Memory B cell (primary cell): ENCODE measurements around the gene RREB1.

Experiments
- ATAC-seq: fragments of 150-1000 bp; cut with Tn5 transposase; 2 replicates; pipeline ENCODE4 v1.10.0; 2021; ENCODE audit warnings: low read depth, mild to moderate bottlenecking, moderate library complexity
- DNase-seq, 2 donors: peaks; one replicate each; pipeline ENCODE4 v3.0.0; 2022; ENCODE audit warnings: low spot score in 2 of 2
- H3K27ac Mint-ChIP-seq: one replicate; pipeline ENCODE4 v1.8.0; 2022; ENCODE audit warnings: mild to moderate bottlenecking, moderate library complexity, mixed read lengths
- H3K27me3 Mint-ChIP-seq: one replicate; pipeline ENCODE4 v1.8.0; 2022; ENCODE audit warnings: mixed read lengths
- H3K36me3 Mint-ChIP-seq: one replicate; pipeline ENCODE4 v1.8.0; 2022; ENCODE audit warnings: mild to moderate bottlenecking, mixed read lengths
- H3K4me1 Mint-ChIP-seq: one replicate; pipeline ENCODE4 v1.8.0; 2022; ENCODE audit warnings: mixed read lengths
- H3K4me3 Mint-ChIP-seq: one replicate; pipeline ENCODE4 v1.8.0; 2022; ENCODE audit warnings: mild to moderate bottlenecking, moderate library complexity, mixed read lengths
- H3K9me3 Mint-ChIP-seq: one replicate; pipeline ENCODE4 v1.8.0; 2022; ENCODE audit warnings: mixed read lengths

Gene RREB1

GRCh38 chr6:7107578-7108195 is at the start of gene RREB1:
Gene RREB1 (plus strand): TSS chr6:7107961. CDS start chr6:7181912, 73,951 bp downstream.
- ATAC-seq (peak; percentile 56), DNase-seq (peak; percentile 38 to 65)
- H3K27me3 Mint-ChIP-seq: no peaks in the 10 kb centered on the region
- peaks cover 23% of the 10 kb centered on the region for H3K4me1 Mint-ChIP-seq
- H3K9me3 Mint-ChIP-seq: no peaks in the 10 kb centered on the region
- peak within 1 kb of the TSS; percentile 92 for H3K4me3 Mint-ChIP-seq
- H3K27ac Mint-ChIP-seq: peak within 1 kb of the TSS; percentile 83
- H3K36me3 Mint-ChIP-seq: no peaks in the 10 kb centered on the region

GRCh38 chr6:7058250-7058923 is 49.4 kb upstream of the RREB1 start:
- ATAC-seq: no peak
- Mint-ChIP-seq H3K4me1 (peaks cover 9% of the 10 kb centered on the region), H3K36me3 (no peaks in the 10 kb centered on the region), H3K4me3 (no peak overlapping the region), H3K9me3 (no peaks in the 10 kb centered on the region), H3K27ac (no peak overlapping the region), H3K27me3 (no peaks in the 10 kb centered on the region)
- DNase-seq: no peak

DNA sequence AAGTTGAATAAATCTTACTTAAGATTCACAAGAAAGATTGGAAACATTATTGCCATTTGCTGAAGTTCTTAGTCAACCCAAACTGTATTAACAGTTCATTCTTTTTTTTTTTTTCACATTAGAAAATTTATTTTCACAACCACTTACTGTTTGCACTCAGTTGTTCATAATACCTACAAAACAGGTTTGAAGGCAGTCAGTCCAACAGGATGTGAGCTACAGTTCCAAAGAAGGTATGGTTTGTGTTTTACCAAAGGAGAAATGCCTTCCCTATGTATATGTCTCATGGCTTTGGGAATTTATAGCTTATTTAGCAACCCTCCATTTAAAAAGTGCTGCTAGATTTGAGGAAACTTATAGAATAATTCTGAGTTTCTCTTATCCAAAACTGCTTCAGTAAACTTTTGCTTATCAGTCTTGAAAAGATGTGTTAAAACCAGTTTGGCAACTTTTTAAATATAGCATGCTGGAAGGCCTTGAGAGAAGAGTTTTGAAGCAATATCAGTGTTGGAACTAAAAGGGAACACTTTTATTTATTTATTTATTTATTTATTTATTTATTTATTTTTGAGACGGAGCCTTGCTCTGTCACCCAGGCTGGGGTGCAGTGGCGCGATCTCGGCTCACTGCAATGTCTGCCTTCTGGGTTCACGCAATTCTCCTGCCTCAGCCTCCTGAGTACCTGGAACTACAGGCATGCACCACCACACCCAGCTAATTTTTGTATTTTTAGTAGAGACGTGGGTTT is 46.8 kb upstream of the RREB1 start:
- Mint-ChIP-seq H3K4me1 (peaks cover 9% of the 10 kb centered on the region), H3K36me3 (no peaks in the 10 kb centered on the region), H3K27me3 (no peaks in the 10 kb centered on the region), H3K27ac (no peak overlapping the region), H3K4me3 (no peak overlapping the region), H3K9me3 (no peaks in the 10 kb centered on the region)
- no peak for ATAC-seq
- no peak for DNase-seq

DNA sequence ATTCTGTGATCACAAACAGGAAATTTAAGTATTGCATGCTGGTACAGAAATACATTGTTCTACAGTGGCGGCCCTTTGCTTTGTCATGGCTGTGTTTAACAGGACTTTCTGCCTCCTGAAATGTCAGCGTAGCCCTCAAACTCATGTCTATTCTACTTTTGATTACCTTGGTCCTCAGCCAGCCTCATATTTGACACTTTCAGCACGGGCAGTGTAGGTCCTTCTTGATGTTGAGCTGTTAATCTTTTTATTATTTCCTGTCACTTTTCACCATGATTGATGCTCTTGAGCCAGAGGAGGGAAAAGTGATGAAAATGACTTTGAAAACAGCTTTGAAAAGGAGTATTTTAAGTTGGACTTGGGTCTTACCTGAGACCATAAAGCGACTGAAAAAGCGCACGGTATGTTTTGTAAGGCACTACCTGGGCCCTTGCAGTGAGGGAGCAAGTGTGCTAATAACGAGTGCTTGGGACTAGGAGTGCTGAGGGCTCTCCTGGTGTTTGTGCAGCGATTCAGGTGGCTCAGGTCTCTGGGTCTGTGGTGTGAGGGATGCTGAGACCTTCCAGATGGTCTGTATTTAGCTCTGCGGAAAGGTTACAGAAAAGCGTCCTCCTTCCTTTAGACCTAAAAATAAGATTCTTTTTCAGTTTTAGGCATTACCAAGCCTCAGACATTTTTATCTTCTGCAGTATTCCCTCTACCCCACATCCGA is 45.2 kb upstream of the RREB1 start:
- Mint-ChIP-seq H3K4me3 (no peak overlapping the region), H3K36me3 (no peaks in the 10 kb centered on the region), H3K27ac (no peak overlapping the region), H3K9me3 (no peaks in the 10 kb centered on the region), H3K27me3 (no peaks in the 10 kb centered on the region), H3K4me1 (no peaks in the 10 kb centered on the region)
- ATAC-seq: no peak
- DNase-seq: no peak

GRCh38 chr6:7067305-7067704 is 40.5 kb upstream of the RREB1 start:
- ATAC-seq (no peak), DNase-seq (no peak)
- Mint-ChIP-seq H3K9me3 (no peaks in the 10 kb centered on the region), H3K27ac (no peak overlapping the region), H3K4me3 (no peak overlapping the region), H3K27me3 (no peaks in the 10 kb centered on the region), H3K4me1 (no peaks in the 10 kb centered on the region), H3K36me3 (no peaks in the 10 kb centered on the region)

DNA sequence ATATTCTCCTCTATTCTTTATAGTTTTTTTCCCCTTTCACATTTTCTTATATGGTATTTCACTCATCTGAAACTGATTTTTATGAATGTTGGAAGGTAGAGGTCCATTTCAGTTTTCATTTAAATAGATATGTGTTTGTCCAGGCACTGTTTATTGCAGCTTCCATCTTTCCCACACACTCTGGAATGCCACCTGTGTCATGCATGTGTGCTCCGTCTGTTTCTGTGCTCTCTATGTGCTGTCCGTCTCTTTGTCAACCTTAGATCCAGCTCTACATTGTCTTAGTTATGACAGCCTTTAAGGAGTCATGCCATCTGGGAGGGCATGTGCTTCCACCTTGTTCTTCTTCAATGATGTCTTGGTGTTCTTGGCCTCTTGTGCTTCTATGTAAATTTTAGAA is 36.4 kb upstream of the RREB1 start:
- ATAC-seq: no peak
- Mint-ChIP-seq H3K27me3 (no peaks in the 10 kb centered on the region), H3K9me3 (no peaks in the 10 kb centered on the region), H3K4me1 (peaks cover 3% of the 10 kb centered on the region), H3K27ac (no peak overlapping the region), H3K36me3 (no peaks in the 10 kb centered on the region), H3K4me3 (no peak overlapping the region)
- no peak for DNase-seq

DNA sequence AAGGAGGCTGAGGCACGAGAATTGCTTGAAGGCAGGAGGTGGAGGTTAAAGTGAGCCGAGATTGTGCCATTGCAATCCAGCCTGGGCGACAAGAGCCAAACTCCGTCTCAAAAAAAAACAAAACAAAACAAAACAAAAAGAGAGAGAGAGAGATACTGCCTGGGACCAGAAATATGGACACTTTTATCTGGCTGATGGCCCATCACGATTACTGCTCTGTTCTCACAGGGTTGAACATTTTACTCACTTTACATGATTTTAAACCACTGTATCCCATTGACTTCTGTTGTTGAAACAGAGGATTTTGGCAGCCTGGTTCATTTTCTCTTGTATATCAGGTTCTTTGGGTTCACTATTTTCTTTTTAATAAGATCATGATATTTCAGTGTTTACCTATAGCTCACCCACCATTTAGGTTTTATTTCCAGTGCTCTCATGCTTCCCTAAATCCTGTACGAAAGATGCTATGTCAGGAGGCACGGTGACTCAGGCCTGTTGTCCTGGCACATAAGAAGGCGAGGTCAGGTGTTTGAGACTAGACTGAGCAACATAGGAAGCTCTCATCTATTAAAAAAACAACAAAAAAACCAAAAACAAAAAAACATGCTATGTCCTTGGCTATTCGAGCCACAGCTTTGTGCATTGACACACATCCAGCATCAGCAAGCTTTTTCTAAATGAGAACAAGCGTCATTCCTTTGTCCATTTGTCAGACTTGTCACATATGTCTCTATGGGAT is 34.5 kb upstream of the RREB1 start:
- ATAC-seq (no peak), DNase-seq (no peak)
- Mint-ChIP-seq H3K4me1 (peaks cover 3% of the 10 kb centered on the region), H3K36me3 (no peaks in the 10 kb centered on the region), H3K27ac (peak overlapping the region; percentile 74), H3K27me3 (no peaks in the 10 kb centered on the region), H3K4me3 (peak overlapping the region; percentile 53), H3K9me3 (no peaks in the 10 kb centered on the region)

DNA sequence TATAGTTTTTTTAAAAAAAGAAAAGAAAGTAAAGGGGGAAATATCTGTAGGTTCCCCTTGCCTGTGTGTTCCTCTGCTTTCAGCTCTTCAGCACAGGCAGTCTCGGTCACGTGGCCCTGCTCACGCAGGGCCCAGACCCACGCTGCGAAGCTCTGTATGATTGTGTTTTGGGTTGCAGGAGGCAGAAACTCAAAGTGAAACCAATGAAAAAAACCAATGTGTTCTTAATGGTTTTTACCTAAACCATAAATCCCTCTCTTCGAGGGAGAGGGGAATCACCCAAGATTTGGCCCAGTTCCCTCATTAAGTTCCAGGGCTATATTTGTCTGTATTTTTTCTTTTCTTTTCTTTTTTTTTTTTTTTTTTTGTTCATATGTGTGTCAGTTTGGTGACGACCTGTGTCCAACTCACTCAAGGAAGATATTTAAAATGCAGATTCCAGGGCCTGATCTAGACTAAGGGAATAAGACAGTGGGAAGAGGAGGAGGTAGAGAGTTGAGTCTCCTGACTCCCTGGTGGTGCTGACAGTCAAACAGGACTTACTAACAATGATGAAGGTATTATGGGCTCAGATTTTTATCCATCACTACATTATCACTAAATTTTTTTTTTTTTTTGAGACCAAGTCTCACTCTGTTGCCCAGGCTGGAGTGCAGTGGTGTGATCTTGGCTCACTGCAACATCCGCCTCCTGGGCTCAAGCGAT is 33.8 kb upstream of the RREB1 start:
- peak overlapping the region; percentile 74 for H3K27ac Mint-ChIP-seq
- peak overlapping the region; percentile 53 for H3K4me3 Mint-ChIP-seq
- H3K9me3 Mint-ChIP-seq: no peaks in the 10 kb centered on the region
- no peaks in the 10 kb centered on the region for H3K36me3 Mint-ChIP-seq
- peaks cover 6% of the 10 kb centered on the region for H3K4me1 Mint-ChIP-seq
- ATAC-seq: peak; percentile 100
- peak; percentile 24 to 58 for DNase-seq
- no peaks in the 10 kb centered on the region for H3K27me3 Mint-ChIP-seq

GRCh38 chr6:7074870-7075269 is 32.9 kb upstream of the RREB1 start:
- H3K4me1 Mint-ChIP-seq: peaks cover 6% of the 10 kb centered on the region
- no peaks in the 10 kb centered on the region for H3K27me3 Mint-ChIP-seq
- H3K4me3 Mint-ChIP-seq: no peak overlapping the region
- no peak for DNase-seq
- H3K27ac Mint-ChIP-seq: no peak overlapping the region
- no peaks in the 10 kb centered on the region for H3K36me3 Mint-ChIP-seq
- no peak for ATAC-seq
- H3K9me3 Mint-ChIP-seq: no peaks in the 10 kb centered on the region

DNA sequence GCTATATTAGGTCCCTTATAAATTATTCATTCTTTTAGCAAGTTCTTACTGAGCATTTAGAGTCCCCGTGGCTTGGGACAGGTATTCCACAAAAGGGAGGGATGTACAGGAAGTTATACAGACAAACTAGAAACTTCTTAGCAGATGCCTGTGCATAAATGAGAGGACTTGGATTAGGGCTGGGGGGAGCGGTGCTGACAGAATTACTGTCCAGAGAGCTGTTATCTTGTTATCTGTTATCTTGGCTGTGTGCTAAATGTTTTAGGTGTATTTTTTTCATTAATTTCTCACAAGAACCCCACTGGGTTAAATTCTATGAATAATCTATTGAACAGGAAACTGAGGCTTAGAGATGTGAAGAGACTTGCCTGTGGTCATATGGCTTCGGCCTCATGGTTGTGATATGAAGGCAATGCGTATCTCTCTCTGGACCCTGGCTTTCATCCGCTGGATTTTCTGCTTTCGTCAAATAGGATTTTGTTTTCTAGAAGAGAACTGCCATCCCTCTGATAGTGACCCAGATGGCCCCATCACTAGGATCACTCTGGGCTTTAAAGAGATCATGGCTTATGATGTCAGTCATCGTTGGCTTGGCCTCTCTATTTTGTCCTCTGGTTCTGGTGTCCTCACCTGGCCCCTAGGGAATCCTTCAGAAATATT is 32.3 kb upstream of the RREB1 start:
- ATAC-seq: no peak
- no peak overlapping the region for H3K4me3 Mint-ChIP-seq

DNA sequence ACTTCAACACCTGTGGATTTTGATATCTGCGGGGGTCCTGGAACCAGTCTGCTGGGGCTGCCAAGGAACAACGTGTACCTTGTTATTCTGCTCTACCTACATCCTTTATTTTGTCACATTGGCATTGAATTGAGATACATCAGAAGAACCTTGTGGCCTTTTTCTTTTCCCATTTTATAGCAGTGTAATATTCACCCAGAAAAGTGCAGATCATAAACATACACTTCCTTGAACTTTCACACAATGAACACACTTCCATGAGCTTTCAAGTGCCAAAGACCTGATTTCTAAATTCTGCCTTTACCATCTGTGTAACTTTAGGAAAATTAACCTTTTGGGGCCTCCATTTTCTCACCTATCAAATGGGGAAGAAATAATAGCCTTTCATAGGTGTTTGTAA is 29.9 kb upstream of the RREB1 start:
- Mint-ChIP-seq H3K27me3 (no peaks in the 10 kb centered on the region), H3K4me1 (peaks cover 6% of the 10 kb centered on the region), H3K9me3 (no peaks in the 10 kb centered on the region), H3K4me3 (no peak overlapping the region), H3K36me3 (no peaks in the 10 kb centered on the region), H3K27ac (no peak overlapping the region)
- ATAC-seq: no peak
- no peak for DNase-seq

More for the DNA sequence above, 32.3 kb upstream of the RREB1 start:
- Mint-ChIP-seq H3K27me3 (no peaks in the 10 kb centered on the region), H3K27ac (no peak overlapping the region), H3K4me1 (peaks cover 6% of the 10 kb centered on the region), H3K9me3 (no peaks in the 10 kb centered on the region), H3K36me3 (no peaks in the 10 kb centered on the region)
- no peak for DNase-seq

DNA sequence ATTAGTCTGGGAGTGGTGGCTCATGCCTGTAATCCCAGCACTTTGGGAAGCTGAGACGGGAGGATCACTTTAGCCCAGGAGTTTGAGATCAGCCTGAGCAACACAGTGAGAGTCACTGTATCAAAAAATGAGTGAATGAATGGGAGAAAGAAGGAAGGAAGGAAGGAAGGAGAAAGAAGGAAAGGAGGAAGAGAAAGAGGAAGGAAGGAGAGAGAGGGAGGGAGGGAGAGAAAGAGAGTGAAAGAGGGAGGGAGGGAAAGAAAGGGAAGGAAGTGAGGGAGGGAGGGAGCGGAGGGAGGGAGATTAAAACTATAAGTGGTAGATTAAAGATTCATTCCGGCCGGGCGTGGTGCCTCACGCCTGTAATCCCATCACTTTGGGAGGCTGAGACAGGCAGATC is 28.9 kb upstream of the RREB1 start:
- Mint-ChIP-seq H3K36me3 (no peaks in the 10 kb centered on the region), H3K27ac (no peak overlapping the region), H3K4me1 (peaks cover 6% of the 10 kb centered on the region), H3K27me3 (no peaks in the 10 kb centered on the region), H3K4me3 (no peak overlapping the region), H3K9me3 (no peaks in the 10 kb centered on the region)
- DNase-seq: no peak
- ATAC-seq: no peak

DNA sequence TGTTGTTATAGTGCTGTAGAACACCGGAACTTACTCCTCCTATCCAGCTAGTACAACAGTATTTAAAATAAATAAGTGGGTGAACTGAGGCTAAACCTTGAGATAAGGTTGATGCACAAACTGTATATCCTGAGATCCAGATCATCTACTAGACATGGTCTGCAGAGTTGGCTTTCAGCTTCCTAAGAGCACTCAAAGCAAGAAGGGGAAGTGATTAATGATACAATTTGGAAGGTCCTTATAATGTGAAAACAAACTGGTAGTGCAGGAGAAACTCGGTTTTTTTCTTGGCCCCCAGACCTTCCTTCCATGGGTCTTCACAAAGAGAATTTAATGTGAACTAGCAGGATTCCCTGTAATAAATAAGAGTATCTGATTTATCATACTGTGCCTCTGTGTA is 27.4 kb upstream of the RREB1 start:
- no peak for DNase-seq
- Mint-ChIP-seq H3K4me1 (peaks cover 3% of the 10 kb centered on the region), H3K9me3 (no peaks in the 10 kb centered on the region)

More for the DNA sequence above, 27.4 kb upstream of the RREB1 start:
- no peaks in the 10 kb centered on the region for H3K27me3 Mint-ChIP-seq
- no peak for ATAC-seq
- no peak overlapping the region for H3K27ac Mint-ChIP-seq
- no peak overlapping the region for H3K4me3 Mint-ChIP-seq
- H3K36me3 Mint-ChIP-seq: no peaks in the 10 kb centered on the region
